PC-3 (cell line): ENCODE measurements around the gene NCOA7.

Source experiments
- EZH2 ChIP-seq: fragments of 300-600 bp; sonication (generic); IDR thresholded peaks from one replicate; pipeline ENCODE4 v1.6.1; 2017; ENCODE audit warnings: antibody characterized with exemption, mild to moderate bottlenecking, low read length; ENCODE audit not compliant: unreplicated experiment
- TF ChIP-seq, protein P1 (sequence below): fragments of 300-600 bp; sonication (generic); conservative IDR thresholded peaks from 2 replicates; pipeline ENCODE4 v1.5.1; 2017; ENCODE audit warnings: antibody characterized with exemption, low read depth, mild to moderate bottlenecking, low read length

DNA sequence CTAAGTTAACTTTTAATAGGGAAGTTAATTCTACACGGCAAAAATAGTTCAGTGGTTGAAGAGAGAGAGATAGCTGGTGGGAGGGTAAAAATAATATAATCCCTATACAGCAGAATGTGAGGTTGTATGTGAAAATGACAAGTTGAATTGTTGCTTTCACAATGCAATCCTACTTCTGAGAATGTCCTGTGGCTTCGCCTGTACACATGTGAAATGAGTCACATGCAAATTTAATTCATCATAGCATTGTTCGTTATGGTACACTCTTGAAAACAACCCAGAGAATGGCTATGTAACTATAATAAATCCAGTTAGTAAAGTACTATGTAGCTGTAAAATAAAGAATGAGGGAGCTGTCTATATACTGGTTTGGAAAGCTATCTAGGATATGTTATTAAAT is 119.8 kb downstream of the NCOA7 start:
- TF ChIP-seq, protein P1, sequence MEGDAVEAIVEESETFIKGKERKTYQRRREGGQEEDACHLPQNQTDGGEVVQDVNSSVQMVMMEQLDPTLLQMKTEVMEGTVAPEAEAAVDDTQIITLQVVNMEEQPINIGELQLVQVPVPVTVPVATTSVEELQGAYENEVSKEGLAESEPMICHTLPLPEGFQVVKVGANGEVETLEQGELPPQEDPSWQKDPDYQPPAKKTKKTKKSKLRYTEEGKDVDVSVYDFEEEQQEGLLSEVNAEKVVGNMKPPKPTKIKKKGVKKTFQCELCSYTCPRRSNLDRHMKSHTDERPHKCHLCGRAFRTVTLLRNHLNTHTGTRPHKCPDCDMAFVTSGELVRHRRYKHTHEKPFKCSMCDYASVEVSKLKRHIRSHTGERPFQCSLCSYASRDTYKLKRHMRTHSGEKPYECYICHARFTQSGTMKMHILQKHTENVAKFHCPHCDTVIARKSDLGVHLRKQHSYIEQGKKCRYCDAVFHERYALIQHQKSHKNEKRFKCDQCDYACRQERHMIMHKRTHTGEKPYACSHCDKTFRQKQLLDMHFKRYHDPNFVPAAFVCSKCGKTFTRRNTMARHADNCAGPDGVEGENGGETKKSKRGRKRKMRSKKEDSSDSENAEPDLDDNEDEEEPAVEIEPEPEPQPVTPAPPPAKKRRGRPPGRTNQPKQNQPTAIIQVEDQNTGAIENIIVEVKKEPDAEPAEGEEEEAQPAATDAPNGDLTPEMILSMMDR, result no peak
- TF ChIP-seq EZH2, result no peak
